HG02970 (cell line): Measurements from ENCODE around the gene SPAG4.

Experiments
- ATAC-seq: cut with Tn5 transposase; IDR thresholded peaks from one replicate; pipeline ENCODE4 v1.9.1; 2021; ENCODE audit warnings: mild to moderate bottlenecking, moderate library complexity, moderate number of reproducible peaks; ENCODE audit not compliant: unreplicated experiment, low FRiP score

The SPAG4 gene, protein sequence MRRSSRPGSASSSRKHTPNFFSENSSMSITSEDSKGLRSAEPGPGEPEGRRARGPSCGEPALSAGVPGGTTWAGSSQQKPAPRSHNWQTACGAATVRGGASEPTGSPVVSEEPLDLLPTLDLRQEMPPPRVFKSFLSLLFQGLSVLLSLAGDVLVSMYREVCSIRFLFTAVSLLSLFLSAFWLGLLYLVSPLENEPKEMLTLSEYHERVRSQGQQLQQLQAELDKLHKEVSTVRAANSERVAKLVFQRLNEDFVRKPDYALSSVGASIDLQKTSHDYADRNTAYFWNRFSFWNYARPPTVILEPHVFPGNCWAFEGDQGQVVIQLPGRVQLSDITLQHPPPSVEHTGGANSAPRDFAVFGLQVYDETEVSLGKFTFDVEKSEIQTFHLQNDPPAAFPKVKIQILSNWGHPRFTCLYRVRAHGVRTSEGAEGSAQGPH

DNA sequence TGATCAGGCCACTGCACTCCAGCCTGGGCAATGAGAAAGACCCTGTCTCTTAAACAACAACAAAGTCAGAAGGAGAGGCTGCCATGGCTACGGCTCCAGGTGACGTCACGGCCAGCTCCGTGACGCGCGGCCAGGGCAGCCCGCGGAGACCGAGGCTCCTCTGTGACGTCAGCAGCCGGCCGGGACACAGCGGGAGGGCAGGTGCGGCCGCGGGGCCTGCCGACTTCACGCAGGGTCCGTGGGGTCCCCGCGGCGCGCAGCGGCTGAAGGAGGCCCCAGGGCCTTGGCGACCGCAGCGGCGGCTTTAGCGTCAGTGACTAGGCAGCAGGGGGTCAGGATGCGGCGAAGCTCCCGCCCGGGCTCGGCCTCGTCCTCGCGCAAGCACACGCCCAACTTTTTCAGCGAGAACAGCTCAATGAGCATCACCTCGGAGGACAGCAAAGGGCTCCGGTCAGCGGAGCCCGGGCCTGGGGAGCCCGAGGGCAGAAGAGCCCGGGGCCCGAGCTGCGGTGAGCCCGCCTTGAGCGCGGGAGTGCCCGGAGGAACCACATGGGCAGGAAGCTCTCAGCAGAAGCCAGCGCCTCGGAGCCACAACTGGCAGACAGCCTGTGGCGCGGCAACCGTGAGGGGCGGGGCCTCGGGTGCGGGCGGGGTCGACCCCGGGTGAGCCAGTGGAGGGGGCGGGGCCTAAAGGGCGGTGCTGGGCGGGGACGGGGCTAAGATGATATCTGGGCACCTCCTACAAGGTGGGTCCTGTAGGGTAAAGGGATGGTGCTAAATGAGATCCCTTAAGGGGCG, at the start of gene SPAG4:
Gene SPAG4, plus strand, starts transcription at position 163 of the 798 bp plus-strand sequence. Its CDS starts 175 bp downstream, at position 338.
- ATAC-seq: peak; percentile 57

DNA sequence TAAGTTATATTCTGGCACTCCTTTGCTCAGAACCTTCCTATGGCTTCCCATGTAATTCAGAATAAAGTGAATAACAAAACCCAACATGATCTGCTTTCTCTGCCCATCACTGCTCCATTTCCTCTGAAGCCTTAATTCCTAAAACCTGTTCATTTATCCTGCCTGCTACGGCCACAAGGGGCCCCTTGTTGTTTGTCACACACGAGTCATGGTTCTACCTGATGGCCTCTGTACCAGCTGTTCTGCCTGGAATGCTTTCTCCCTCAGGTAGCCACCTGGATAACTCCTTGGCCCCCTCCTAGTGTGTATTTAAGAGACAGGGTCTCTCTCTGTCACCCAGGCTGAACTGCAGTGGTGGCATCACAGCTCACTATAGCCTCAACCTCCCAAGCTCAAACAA, 47.0 kb upstream of the SPAG4 start:
- no peak for ATAC-seq

DNA sequence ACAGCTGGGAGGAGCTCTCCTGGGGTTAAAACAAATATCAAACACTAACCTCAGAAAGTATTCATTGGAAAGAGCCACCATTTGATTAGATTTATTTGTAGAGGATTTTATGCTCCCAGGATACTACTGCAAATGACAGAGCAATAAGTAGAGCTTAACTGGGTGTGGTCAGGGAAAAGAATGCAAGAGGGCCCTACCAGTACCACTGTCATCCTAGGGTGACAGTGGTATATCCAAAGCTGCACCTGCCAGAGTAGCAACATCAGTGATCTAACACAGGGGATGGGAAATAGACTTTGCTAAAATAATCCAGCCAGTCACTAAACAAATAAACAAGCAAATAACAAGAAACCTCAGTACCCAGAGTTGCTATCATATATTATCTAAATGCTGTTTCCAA, 44.1 kb upstream of the SPAG4 start:
- no peak for ATAC-seq

DNA sequence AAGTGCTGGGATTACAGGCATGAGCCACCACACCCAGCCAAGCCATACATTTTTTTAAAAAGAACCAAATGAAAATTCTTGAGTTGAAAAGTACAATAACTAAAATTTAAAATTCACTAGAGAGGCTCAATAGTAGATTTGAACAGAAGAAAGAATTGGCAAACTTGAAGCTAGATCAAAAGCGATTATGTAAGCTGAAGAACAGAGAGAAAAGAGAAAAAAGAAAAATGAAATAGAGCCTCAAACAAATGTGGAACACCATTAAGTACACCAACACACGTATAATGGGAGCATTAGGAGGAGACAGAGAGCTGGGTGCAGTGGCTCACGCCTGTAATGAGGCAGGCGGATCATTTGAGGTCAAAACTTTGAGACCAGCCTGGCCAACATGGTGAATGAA, 42.8 kb upstream of the SPAG4 start:
- no peak for ATAC-seq

DNA sequence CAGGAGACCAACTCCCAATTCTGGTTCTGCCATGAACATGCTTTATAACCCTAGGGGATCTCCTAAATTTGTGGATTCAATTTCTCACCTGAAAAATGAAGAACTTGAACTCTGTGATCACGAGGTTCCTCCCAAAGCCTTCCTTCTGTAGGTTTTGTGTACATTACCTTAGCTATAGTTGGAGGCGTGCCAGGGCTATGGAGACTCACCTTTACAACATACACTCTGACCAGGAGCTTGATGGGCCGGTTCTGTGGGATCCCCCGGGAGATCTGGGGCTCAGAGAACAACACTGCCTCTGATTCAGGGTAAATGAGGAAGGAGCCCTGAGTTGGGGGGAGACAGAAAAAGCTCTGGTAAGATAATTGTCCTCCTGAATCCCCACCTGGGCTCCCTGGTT, 39.7 kb upstream of the SPAG4 start:
- no peak for ATAC-seq

DNA sequence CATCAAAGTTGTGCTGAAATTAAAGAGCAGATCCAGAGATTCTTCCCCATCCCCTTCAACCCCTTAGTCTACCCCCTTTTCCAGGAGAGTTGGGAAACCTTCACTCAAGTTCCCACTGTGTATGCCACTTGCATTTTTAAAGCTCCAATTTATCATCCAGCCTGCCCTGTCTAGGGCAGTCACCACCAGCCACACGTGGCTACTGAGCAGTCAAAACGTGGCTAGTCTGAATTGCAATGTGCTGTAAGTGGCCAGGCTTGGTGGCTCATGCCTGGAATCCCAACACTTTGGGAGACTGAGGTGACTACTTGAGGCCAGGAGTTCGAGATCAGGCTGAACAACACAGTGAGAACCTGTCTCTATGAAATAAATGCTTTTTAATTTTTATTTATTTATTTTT, 38.8 kb upstream of the SPAG4 start:
- no peak for ATAC-seq

DNA sequence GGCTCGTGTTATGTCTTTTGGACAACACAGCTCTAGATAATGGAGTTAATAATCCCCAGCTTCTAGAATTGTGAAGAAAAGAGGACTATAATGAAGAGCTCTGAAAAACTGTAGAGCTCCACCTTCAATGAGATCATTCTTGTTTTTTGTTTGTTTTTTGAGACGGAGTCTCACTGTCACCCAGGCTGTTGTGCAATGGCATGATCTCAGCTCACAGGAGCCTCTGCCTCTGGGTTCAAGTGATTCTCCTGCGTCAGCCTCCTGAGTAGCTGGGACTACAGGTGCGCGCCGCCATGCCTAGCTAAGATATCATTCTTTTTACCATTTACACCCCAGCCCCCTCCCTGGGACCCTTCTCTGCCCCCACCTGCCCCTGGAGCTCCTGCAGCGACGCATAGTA, 37.2 kb upstream of the SPAG4 start:
- no peak for ATAC-seq

DNA sequence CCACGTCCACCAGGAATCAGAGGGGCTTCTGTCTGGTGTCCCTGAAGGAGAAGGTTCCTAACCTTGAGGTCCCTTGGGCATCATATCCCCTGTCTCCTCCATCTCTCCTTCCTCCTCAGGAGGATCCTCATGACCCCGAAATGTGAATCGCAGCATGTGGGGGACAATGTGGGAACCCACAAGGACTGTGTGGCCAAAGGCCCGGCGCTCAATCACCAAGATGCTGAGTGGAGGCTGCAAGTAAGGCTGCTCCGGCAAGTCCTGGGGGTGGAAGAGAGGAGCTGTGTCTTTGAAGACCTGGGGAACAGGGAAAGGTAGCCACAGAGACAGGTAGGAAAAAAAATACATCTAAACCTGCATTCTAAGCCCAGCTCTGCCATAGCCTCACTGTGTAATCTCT, 36.4 kb upstream of the SPAG4 start:
- ATAC-seq: no peak

DNA sequence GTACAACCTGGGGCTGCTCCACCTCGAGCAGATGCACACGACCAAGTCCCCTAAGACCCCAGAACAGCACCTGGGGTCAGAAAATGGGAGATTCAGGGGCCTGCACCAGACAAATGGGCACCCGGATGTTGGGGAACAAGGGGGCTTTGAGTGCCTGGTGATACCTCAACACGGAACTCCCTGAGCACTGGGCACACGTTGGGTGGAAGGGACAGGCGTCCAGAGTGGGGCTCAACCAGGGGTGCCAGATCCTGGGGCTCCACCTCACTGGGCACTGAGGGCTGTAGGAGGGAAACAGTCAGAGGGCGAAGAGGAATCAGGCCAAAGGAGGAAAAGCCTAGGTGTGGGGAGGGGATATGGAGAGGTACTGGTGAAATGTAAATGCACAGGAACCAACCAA, 33.5 kb upstream of the SPAG4 start:
- ATAC-seq: no peak

DNA sequence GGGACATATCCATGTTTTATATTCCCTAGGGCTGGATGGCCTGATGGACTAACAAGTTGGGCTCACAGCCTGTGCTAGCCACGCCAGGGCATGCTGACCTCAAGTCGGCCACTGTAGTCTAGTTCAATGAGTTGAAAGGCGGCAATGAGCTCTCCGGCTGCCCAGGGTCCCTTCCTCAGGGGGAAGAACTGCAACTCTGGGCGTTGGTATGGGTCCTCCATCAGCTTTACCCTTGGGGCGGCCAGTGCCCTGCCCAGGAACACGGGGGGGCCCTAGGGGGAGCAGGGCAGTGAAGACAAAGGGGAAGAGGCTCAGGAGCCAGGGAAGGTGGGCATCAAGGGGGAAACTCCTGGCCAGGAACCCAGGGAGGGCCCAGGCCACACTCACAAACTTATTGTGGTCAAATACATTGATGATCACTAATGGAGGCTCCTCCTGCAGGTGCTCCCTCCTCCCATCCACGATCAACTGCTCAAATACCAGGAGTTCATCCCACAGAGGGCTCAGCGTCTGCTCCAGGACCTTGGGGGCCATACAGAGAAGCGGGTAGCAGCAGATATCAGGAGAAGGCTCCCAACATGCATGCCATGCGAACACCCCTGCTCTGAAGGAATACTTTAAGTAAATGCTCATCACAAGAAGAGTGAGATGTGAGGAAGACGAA, 32.8 kb upstream of the SPAG4 start:
- ATAC-seq: no peak

DNA sequence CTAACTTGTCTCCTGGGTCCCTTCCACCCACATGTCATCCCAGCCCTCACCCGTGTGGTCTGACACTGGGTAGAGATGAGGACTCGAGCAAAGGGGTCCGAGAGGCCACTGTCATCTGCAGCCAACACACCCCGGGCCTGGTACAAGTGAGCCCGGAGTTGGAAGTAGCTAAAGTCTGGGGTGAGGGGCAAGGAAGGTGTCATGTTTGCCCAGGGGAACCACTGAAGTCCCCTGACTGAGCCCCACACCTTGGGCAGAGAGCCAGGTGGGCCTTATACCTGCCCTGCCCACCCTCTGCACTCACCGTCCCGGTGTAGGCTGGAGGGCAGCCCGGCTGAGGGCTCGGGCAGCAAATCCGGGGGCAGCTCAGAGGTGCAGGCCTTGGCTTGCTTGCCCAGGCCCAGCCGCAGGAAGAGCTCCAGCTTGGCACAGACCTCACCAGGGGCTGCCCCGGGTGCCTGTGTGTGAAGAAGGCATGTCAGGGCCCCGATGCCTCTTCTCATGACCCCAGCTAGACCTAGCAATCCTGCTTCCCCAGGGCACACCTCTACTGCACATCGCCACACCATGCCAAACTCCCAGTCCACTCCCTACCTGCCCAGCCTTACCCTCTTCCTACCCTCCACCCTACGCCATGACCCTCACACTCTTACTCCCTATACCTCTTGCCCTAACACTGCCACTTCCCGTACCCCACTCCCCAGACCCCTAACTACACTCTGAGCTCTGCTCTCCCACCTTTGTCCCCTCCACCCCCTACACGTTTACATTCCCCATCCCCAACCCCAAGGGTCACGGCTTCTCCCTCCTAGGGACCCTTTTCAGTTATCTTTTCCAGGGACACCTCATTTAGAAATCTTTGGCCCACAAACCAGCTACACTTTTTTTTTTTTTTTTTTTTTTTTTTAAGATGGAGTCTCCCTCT, 31.7 kb upstream of the SPAG4 start:
- no peak for ATAC-seq

DNA sequence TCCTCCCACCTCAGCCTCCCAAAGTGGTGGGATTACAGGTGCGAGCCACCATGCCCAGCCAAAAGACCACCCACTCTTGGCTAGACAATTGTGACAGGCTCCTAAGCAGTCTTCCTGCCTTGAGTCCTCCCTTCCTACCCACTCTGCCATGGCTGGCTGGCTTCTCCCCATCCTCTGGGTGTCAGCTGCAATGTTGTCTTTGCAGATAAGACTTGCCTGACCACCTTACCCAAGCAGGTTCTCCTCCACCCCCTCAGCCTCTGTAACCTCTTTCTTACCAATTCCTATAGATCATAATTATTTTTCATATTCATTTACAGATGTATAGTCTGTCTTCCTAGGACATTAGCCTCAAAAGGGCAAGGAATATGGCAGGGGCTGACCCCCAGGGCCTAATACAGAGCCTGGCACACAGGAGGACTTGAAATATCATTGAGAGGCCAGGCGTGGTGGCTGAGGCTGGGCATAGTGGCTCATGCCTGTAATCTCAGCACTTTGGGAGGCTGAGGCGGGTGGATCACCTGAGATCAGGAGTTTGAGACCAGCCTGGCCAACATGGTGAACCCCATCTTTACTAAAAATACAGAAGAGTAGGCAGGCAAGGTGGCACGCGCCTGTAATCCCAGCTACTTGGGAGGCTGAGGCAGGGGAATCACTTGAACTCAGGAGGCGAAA, 28.7 kb upstream of the SPAG4 start:
- ATAC-seq: no peak

DNA sequence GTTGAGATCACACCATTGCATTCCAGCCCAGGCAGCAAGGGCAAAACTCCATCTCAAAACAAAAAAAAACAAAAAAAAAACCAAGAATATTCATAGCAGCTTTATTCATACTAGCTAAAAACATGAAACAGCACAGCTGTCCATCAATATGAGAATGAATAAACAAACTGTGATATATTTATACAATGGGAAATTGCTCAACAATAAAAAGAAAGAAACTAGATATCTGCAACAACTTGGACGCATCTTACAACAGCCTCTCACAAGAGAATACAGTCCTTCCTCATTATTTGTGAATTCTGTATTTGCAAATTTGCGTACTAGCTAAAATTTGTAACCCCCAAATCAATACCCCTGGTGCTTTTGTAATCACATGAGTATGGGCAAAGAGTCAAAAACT, 28.2 kb upstream of the SPAG4 start:
- no peak for ATAC-seq

DNA sequence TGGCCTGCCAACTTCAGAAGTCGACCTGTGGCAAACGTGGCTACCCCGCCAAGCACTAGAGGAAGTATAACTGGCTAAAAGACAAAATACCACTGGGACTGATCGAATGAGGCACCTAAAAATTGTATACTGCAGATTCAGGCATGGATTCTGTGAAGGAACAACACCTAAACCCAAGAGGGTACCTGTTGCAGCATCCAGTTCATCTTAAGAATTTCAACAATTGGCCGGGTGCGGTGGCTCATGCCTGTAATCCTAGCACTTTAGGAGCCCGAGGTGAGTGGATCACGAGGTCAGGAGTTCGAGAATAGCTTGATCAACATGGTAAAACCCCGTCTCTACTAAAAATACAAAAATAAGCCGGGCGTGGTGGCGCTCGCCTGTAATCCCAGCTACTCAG, 27.2 kb upstream of the SPAG4 start:
- ATAC-seq: no peak

DNA sequence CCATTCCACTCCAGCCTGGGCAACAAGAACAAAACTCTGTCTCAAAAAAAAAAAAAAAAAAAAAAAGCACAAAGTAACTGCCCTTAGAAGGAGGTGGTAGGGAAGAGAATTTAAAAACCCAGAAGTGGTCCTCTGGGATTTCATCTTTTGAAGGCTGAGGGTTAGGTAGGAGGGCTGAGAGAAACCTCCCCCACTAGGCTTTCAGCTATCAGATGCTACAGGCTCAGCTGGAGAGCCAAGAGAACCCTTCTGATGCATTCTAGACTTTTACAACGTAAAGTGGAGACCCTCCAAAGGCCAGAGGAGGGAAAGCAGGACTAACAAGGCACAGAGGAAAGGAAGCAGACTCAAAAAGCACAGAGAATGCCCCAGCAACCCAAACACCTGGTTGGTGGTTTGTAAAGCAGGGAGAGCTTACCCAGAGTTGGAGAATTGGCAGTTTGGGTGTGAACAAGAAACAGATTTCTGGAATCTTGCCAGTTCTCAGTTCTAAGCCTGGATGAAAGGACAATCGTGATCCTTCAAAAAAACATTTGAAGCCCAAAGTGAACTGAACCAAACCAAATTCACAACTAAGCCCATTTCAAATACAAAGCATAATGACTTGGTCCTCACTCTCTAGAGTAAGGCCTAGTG, 23.2 kb upstream of the SPAG4 start:
- ATAC-seq: no peak

DNA sequence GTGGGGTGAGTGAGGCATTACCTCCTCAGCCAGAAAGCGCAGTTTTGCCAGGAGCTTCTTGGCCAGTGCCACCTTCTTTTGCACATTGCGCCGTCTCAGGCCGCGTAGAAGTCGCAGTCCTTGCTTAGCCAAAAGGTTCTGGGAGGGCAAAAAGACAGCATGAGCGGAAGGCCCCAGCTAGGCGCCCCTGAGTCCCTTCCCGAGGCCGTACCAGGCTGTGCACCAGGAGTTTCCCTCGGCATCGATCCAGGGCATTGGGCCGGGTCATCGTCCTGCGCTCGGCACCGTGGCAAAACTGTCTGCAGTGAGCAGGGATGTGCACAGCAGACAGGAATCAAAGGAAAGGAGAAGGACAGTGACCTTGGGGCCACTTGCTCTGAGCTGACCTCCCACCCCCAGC, 20.2 kb upstream of the SPAG4 start:
- ATAC-seq: no peak

DNA sequence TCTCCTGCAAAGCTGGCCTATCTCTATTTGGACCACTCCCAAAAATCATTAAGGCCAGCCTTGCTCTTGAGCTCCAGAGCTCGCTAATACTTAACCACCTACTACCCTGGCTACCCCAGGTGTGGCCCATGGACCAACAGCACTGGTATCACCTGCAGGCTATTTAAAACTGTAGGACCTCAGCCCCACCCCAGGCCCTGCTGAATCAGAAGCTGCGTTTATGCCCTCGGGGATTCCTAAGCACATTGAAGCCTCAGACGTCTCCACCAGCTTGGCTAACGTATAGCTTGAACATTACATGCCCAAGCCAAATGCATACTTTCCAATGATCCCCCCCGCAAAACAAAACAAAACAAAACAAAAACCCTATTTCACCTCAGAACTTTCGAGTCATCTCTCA, 19.7 kb upstream of the SPAG4 start:
- no peak for ATAC-seq

DNA sequence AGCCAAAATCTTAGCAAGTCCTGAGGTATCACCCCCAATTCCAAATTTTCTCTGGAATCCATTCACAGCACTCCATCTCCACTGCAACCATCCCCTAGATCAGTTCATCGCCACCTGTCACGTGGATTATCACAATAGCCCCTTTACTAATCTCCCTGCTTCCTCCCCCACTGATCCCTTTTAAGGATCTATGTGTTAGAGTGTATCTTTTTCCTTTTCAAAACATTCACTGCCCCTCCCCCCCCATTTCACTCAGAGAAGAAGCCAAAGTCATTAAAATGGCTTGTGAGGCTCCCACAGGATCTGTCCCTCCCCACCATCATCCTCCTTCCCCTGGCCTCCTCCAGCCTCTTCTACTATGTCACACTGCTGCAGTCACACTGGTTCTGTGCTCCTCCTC, 18.4 kb upstream of the SPAG4 start:
- no peak for ATAC-seq

DNA sequence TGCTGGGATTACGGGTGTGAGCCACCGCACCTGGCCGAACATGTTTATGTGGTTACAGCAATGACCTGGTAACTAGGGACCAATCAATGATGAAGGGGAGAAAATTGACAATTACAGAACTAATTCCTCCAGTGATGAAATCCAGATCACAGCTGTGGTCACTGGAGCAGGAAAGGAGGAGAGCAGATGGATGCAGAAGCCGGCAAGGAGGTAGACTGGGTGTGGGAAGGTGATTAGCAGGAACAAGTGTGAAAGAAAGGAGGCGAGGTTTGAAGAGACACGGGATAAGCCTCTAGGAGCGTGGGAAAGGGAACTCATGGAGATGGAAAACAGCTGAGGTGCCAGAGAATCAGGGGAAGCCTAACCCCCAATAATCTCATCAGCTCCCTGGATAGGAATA, 17.2 kb upstream of the SPAG4 start:
- ATAC-seq: no peak
